ENCODE results near the gene CEP170B. TPM values are rescaled to one million over a fixed set of nuclear protein-coding genes. Genes with fewer than 3 reads are reported as not detected.
"Not testable (repeated sequence)": the region's sequence is repeated elsewhere in the genome, so short reads cannot be mapped to it uniquely, and the experiment has no call there.

The CEP170B gene
- total RNA-seq, 1 donor from 2014 or later = 26.5 TPM

DNA sequence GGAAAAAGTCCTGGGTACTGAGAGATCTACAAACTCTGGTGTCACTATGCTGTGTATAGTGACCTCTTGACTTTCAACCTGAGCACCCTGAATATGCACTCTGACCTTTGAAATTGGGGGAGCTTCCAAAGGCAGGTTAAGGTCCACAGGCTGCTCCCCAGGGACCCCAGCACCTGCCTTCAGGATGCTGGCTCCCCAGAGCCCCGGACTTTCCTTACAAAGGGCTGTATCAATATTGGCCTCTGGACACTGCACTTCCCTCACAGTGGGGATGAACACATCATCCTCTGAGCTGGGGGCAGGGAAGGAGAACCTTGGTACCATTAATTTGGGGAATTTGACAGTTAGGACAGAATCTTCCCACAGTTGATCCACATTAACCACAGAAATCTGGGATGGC lies 73.9 kb downstream of the CEP170B start:
- H3K9me3 Mint-ChIP-seq = no peaks in the 10 kb centered on the region
- peaks cover 68% of the 10 kb centered on the region for H3K27me3 Mint-ChIP-seq
- H3K4me1 Mint-ChIP-seq (ENCODE audit: unreplicated experiment) = no peaks in the 10 kb centered on the region
- no peaks in the 10 kb centered on the region for H3K36me3 Mint-ChIP-seq
- TF ChIP-seq, protein P1, sequence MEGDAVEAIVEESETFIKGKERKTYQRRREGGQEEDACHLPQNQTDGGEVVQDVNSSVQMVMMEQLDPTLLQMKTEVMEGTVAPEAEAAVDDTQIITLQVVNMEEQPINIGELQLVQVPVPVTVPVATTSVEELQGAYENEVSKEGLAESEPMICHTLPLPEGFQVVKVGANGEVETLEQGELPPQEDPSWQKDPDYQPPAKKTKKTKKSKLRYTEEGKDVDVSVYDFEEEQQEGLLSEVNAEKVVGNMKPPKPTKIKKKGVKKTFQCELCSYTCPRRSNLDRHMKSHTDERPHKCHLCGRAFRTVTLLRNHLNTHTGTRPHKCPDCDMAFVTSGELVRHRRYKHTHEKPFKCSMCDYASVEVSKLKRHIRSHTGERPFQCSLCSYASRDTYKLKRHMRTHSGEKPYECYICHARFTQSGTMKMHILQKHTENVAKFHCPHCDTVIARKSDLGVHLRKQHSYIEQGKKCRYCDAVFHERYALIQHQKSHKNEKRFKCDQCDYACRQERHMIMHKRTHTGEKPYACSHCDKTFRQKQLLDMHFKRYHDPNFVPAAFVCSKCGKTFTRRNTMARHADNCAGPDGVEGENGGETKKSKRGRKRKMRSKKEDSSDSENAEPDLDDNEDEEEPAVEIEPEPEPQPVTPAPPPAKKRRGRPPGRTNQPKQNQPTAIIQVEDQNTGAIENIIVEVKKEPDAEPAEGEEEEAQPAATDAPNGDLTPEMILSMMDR (conservative IDR thresholded peaks at IDR 0.05) = no peak
- H3K27ac Mint-ChIP-seq = no peak overlapping the region
- H3K4me3 Mint-ChIP-seq = no peak overlapping the region
- DNase-seq (ENCODE audit: extremely low spot score, unreplicated experiment) = no peak

GRCh38 chr14:104939666-104940410 lies 74.8 kb downstream of the CEP170B start:
- no peaks in the 10 kb centered on the region for H3K36me3 Mint-ChIP-seq
- DNase-seq (ENCODE audit: extremely low spot score, unreplicated experiment) = peak; percentile 50
- H3K4me3 Mint-ChIP-seq = no peak overlapping the region
- no peaks in the 10 kb centered on the region for H3K4me1 Mint-ChIP-seq (ENCODE audit: unreplicated experiment)
- TF ChIP-seq, protein P1 (conservative IDR thresholded peaks at IDR 0.05) = no peak
- H3K27ac Mint-ChIP-seq = no peak overlapping the region
- H3K27me3 Mint-ChIP-seq = peaks cover 60% of the 10 kb centered on the region
- no peaks in the 10 kb centered on the region for H3K9me3 Mint-ChIP-seq

- H3K27ac Mint-ChIP-seq = no peak overlapping the region
- H3K9me3 Mint-ChIP-seq = no peaks in the 10 kb centered on the region
- H3K36me3 Mint-ChIP-seq = no peaks in the 10 kb centered on the region
- no peak for DNase-seq (ENCODE audit: extremely low spot score, unreplicated experiment)
- H3K27me3 Mint-ChIP-seq = peaks cover 53% of the 10 kb centered on the region
- no peaks in the 10 kb centered on the region for H3K4me1 Mint-ChIP-seq (ENCODE audit: unreplicated experiment)
- TF ChIP-seq, protein P1 (conservative IDR thresholded peaks at IDR 0.05) = peak; percentile 21
- H3K4me3 Mint-ChIP-seq = no peak overlapping the region
Measured at GRCh38 chr14:104940526-104941150, 75.6 kb downstream of the CEP170B start.

- H3K4me3 Mint-ChIP-seq = no peak overlapping the region
- H3K36me3 Mint-ChIP-seq = no peaks in the 10 kb centered on the region
- TF ChIP-seq, protein P1 (conservative IDR thresholded peaks at IDR 0.05) = no peak
- no peaks in the 10 kb centered on the region for H3K9me3 Mint-ChIP-seq
- DNase-seq (ENCODE audit: extremely low spot score, unreplicated experiment) = no peak
- no peaks in the 10 kb centered on the region for H3K4me1 Mint-ChIP-seq (ENCODE audit: unreplicated experiment)
- peaks cover 44% of the 10 kb centered on the region for H3K27me3 Mint-ChIP-seq
- H3K27ac Mint-ChIP-seq = no peak overlapping the region
Measured at GRCh38 chr14:104941508-104942365, 76.7 kb downstream of the CEP170B start.

DNA sequence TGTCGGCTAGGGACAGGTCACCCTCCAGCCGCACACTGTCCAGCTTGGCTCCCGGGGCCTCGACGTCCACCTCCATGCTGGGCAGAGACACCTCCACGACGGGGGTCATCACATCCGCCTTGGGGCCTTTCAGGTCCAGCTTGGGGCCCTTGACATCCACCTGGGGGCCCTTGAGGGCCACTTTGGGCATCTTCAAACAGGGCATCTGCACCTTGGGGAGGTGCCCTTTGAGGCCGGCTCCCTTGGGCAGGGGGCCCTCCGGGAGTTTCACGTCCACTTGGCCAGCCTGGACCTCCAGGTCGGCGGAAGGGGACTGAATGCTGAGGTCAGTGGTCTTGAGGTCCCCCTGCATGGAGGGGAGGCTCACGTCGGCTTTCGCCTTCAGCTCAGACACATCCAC lies 77.5 kb downstream of the CEP170B start:
- TF ChIP-seq, protein P1 (conservative IDR thresholded peaks at IDR 0.05) = no peak
- Mint-ChIP-seq H3K4me3 (no peak overlapping the region), H3K4me1 (ENCODE audit: unreplicated experiment) (no peaks in the 10 kb centered on the region), H3K27ac (no peak overlapping the region), H3K36me3 (no peaks in the 10 kb centered on the region), H3K27me3 (peaks cover 36% of the 10 kb centered on the region), H3K9me3 (no peaks in the 10 kb centered on the region)
- no peak for DNase-seq (ENCODE audit: extremely low spot score, unreplicated experiment)

DNA sequence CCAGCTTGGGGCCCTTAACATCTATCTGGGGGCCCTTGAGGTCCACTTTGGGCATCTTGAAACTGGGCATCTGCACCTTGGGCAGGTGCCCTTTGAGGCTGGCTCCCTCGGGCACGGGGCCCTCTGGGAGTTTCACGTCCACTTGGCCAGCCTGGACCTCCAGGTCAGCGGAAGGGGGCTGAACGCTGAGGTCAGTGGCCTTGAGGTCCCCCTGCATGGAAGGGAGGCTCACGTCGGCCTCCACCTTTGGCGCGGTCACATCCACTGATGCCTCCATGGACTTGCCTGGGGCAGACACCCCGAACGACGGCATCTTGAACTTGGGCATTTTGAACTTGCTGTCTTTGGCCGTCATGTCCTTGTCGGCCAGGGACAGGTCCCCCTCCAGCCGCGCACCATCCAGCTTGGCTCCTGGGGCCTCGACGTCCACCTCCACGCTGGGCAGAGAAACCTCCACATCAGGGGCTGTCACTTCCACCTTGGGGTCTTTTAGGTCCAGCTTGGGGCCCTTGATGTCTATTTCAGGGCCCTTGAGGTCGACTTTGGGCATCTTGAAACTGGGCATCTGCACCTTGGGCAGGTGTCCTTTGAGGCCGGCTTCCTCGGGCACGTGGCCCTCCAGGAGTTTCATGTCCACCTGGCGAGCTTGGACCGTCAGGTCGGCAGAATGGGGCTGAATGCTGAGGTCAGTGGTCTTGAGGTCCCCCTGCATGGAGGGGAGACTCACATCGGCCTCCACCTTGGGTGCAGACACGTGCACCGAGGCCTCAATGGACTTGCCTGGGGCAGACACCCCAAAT lies 78.3 kb downstream of the CEP170B start:
- not testable (repeated sequence) for H3K27ac Mint-ChIP-seq; H3K4me3 Mint-ChIP-seq; H3K36me3 Mint-ChIP-seq; DNase-seq (ENCODE audit: extremely low spot score, unreplicated experiment); H3K4me1 Mint-ChIP-seq (ENCODE audit: unreplicated experiment); H3K9me3 Mint-ChIP-seq
- peaks cover 28% of the 10 kb centered on the region for H3K27me3 Mint-ChIP-seq

DNA sequence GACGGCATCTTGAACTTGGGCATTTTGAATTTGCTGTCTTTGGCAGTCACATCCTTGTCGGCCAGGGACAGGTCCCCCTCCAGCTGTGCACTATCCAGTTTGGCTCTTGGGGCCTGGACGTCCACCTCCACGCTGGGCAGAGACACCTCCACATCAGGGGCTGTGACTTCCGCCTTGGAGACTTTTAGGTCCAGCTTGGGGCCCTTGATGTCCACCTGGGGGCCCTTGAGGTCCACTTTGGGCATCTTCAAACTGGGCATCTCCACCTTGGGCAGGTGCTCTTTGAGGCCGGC lies 78.9 kb downstream of the CEP170B start:
- H3K4me1 Mint-ChIP-seq (ENCODE audit: unreplicated experiment); H3K9me3 Mint-ChIP-seq; DNase-seq (ENCODE audit: extremely low spot score, unreplicated experiment); H3K36me3 Mint-ChIP-seq; H3K4me3 Mint-ChIP-seq; H3K27ac Mint-ChIP-seq: not testable (repeated sequence)
- H3K27me3 Mint-ChIP-seq = peaks cover 22% of the 10 kb centered on the region
